Sigmoid colon (tissue), 4 donors: ENCODE measurements around the gene PTPRD.

Experiments
- CTCF ChIP-seq, 4 experiments: fragments of 450-650 bp in 3 of 4; fragments of 200-600 bp in 1 of 4; IDR thresholded peaks; one replicate each; pipeline ENCODE4 v1.5.1; 2016 to 2019; ENCODE audit warnings: antibody characterized with exemption in 4 of 4, mild to moderate bottlenecking in 3 of 4, moderate library complexity in 2 of 4
- POLR2AphosphoS5 ChIP-seq, 4 donors: sonication (generic); formaldehyde crosslinking; IDR thresholded peaks; one replicate each; pipeline ENCODE4 v1.6.1; 2017; ENCODE audit warnings: antibody characterized with exemption in 4 of 4

- no peak for TF ChIP-seq CTCF (IDR thresholded peaks at IDR 0.05)
- no peak for TF ChIP-seq POLR2AphosphoS5 (IDR thresholded peaks at IDR 0.05)
Observed at GRCh38 chr9:8660383-8660782, 1952.4 kb downstream of the PTPRD start.
